Tibial artery (tissue), 4 donors: Measurements from ENCODE around the gene MACROD2.
"Not testable (repeated sequence)": the region's sequence is repeated elsewhere in the genome, so short reads cannot be mapped to it uniquely, and the experiment has no call there.

Experiments
- DNase-seq, 2 donors: peaks; one replicate each; pipeline ENCODE4 v3.0.0-alpha.2; 2019
- H3K27ac ChIP-seq, 2 donors: fragments of 200-600 bp; sonication (generic) in 1 of 2; 1 replicate in 1 of 2; 2 replicates in 1 of 2; pipeline ENCODE4 v1.5.1; 2018 to 2019; ENCODE audit warnings: mild to moderate bottlenecking in 1 of 2
- H3K27me3 ChIP-seq, 2 donors: fragments of 200-600 bp; sonication (generic) in 1 of 2; one replicate each; pipeline versions ENCODE4 v1.5.1 to v1.6.0; 2016 to 2019
- H3K36me3 ChIP-seq, 3 donors: fragments of 200-600 bp; sonication (generic) in 2 of 3; one replicate each; pipeline ENCODE4 v1.5.1; 2016 to 2019; ENCODE audit warnings: mild to moderate bottlenecking in 2 of 3
- H3K4me1 ChIP-seq, 4 donors: fragments of 200-600 bp; sonication (generic) in 2 of 4; 1 replicate in 3 of 4; 2 replicates in 1 of 4; pipeline ENCODE4 v1.5.1; 2016 to 2019
- H3K4me3 ChIP-seq, 2 donors: fragments of 200-600 bp; sonication (generic) in 1 of 2; 1 replicate in 1 of 2; 2 replicates in 1 of 2; pipeline ENCODE4 v1.5.1; 2018 to 2019; ENCODE audit warnings: mild to moderate bottlenecking in 2 of 2
- H3K9me3 ChIP-seq, 3 donors: fragments of 200-600 bp; sonication (generic) in 1 of 3; one replicate each; pipeline ENCODE4 v1.5.1; 2016 to 2019
- intact Hi-C: fragments of 100-400 bp; cut with DNase I; formaldehyde crosslinking; loops from one replicate; pipeline ENCODE4 v1.15.0; 2023; ENCODE audit warnings: low total_unique reads
- TF ChIP-seq, protein P1 (sequence below), 2 experiments: fragments of 200-600 bp in 1 of 2; fragments of 450-650 bp in 1 of 2; IDR thresholded peaks; one replicate each; pipeline ENCODE4 v1.5.1; 2017 to 2019; ENCODE audit warnings: antibody characterized with exemption in 2 of 2, mild to moderate bottlenecking in 1 of 2, moderate library complexity in 1 of 2

The MACROD2 gene

DNA sequence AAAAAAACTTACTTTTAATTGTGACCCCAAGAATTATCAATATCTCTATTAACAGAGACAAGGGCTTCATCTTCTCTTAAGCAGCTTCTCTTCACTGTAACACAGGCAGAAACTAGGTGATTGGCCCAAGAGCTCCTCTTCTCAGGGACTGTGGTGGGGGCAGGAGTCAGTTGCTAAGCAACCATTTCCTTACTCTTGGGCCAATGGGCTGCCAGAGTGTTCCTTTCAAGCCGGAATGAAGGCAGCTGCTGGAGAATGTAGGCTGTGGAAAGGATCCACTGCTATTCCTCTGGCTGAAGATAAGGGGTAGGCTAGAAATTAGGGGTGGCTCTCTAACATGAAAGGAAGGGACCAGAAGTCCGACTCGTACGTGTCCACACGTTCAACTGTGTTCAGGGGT, 4.9 kb upstream of the MACROD2 start, which contains the start of gene SEL1L2:
Gene SEL1L2 (minus strand): TSS at position 150 of the 400 bp plus-strand sequence. CDS start 80 bp downstream, at position 70.
- no peaks in the 10 kb centered on the region for H3K36me3 ChIP-seq
- no peak within 1 kb of the TSS for H3K4me3 ChIP-seq
- H3K27me3 ChIP-seq: no peaks in the 10 kb centered on the region
- intact Hi-C loops: no loop called here
- H3K4me1 ChIP-seq: no peaks in the 10 kb centered on the region
- TF ChIP-seq, protein P1, sequence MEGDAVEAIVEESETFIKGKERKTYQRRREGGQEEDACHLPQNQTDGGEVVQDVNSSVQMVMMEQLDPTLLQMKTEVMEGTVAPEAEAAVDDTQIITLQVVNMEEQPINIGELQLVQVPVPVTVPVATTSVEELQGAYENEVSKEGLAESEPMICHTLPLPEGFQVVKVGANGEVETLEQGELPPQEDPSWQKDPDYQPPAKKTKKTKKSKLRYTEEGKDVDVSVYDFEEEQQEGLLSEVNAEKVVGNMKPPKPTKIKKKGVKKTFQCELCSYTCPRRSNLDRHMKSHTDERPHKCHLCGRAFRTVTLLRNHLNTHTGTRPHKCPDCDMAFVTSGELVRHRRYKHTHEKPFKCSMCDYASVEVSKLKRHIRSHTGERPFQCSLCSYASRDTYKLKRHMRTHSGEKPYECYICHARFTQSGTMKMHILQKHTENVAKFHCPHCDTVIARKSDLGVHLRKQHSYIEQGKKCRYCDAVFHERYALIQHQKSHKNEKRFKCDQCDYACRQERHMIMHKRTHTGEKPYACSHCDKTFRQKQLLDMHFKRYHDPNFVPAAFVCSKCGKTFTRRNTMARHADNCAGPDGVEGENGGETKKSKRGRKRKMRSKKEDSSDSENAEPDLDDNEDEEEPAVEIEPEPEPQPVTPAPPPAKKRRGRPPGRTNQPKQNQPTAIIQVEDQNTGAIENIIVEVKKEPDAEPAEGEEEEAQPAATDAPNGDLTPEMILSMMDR (IDR thresholded peaks at IDR 0.05): no peak
- H3K9me3 ChIP-seq: peaks cover 0 to 13% (median 9%) of the 10 kb centered on the region in 3 donors
- H3K27ac ChIP-seq: no peak within 1 kb of the TSS
- DNase-seq: no peak

DNA sequence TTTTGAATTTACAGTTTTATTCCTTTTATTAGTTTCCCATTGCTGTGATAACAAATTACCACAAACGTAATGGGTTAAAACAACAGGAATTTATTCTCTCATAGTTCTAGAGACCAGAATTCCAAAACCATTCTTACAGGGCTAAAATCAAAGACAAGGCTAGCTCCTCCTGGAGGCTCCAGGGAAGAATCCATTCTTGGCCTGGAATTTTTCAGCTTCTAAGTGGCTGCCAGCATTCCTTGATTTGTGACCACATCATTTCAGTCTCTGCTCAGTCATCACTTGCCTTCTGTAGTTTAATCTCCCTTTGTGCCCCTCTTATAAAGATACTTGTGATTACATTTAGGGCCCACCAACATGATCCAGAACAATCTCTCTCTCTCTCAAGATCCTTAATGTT, 4.0 kb upstream of the MACROD2 start:
- intact Hi-C loops: no loop called here
- TF ChIP-seq, protein P1 (IDR thresholded peaks at IDR 0.05): no peak
- Histone ChIP-seq H3K4me1 (peaks cover 0 to under 1% (median under 1%) of the 10 kb centered on the region in 4 donors), H3K27me3 (no peaks in the 10 kb centered on the region), H3K4me3 (no peak overlapping the region), H3K36me3 (no peaks in the 10 kb centered on the region), H3K9me3 (peaks cover 0 to 13% (median 9%) of the 10 kb centered on the region in 3 donors), H3K27ac (no peak overlapping the region)
- DNase-seq: no peak

DNA sequence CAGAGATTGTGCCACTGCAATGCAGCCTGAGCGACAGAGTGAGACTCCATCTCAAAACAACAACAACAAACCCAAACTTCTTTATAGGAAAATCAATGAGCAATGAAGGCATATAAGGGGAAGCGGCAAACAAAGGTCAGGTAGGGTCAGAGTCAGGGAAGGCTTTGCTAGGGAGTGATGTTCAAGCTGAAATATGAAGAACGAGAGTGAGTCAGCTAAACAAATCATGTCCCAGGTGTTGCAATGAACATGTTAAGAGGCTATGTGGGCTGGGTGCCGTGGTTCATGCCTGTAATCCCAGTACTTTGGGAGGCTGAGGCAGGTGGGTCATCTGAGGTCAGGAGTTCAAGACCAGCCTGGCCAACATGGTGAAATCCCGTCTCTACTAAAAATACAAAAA, 3.4 kb upstream of the MACROD2 start:
- H3K36me3 ChIP-seq, DNase-seq, H3K4me3 ChIP-seq, H3K4me1 ChIP-seq, H3K27me3 ChIP-seq, intact Hi-C loops, H3K27ac ChIP-seq: not testable (repeated sequence)
- H3K9me3 ChIP-seq: peaks cover 0 to 13% (median 9%) of the 10 kb centered on the region in 3 donors

DNA sequence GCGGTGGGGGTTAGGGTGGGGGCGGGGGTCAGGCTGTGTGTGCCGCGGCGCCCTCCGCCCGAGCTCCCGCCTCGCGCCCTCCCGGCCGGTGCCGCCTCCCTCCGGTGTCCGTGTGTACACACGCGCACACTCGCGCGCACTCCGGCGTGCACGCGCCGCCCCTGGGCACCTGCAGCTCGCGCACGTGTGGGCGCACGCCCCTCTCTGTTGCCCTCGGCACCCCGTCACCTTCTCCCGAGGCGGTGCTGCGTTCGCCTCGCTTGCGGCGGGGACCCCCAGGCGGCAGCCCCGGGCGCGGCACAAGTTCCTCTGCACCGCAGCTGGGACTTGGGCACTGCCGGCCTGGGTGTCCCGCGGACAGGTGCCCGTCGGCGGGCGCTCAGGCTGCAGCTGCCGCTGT, 525 bp downstream of the MACROD2 start:
- no peaks in the 10 kb centered on the region for H3K27me3 ChIP-seq
- peak overlapping the region; percentile 91 to 96 for H3K4me3 ChIP-seq
- peak overlapping the region; percentile 69 to 78 for H3K27ac ChIP-seq
- peaks cover 0 to 13% (median 9%) of the 10 kb centered on the region in 3 donors for H3K9me3 ChIP-seq
- intact Hi-C loops: no loop called here
- H3K36me3 ChIP-seq: no peaks in the 10 kb centered on the region
- DNase-seq: peak in 1 of 2 donors; percentile 68
- H3K4me1 ChIP-seq: peaks cover 0 to 10% (median 5%) of the 10 kb centered on the region in 4 donors
- TF ChIP-seq, protein P1 (IDR thresholded peaks at IDR 0.05): no peak

DNA sequence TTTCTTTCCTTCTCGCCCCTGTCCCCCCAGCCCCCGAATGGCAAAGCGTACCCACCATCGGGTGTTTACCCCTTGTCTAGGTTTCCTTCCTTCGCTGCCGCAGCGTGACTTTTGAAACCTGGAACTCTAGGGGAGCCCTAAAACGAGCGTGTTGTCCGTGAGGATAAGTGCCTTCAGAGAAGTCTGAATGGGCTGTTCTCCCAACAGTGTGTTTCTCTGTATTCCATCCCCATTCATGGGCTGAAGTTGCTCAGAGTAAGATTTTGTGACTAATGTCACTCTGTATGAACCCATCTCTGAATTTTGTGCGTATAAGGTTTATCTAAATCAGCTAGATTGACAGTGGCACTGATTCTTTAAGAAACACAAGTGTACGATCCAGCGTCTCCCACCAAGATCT, 949 bp downstream of the MACROD2 start:
- peak overlapping the region; percentile 69 to 78 for H3K27ac ChIP-seq
- intact Hi-C loops: no loop called here

DNA sequence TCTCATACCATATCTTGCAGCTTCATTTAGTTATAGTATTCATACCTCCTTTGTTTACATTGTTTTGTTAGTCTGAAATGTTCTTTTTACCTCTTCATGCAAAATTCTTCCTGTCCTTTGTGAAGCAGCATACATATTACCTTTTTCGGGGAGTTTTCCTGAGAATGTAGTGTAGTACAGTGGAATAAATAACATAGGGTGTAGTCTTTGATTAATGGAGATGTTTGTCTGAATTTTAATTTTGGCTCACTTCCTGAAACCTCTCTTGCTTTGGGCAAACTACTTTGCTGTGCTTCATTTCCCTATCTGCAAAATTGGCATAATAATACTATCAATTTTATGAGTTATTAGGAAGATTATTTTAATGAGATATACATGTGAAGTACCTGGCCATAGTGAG, 5.6 kb downstream of the MACROD2 start:
- TF ChIP-seq, protein P1 (IDR thresholded peaks at IDR 0.05): no peak
- Histone ChIP-seq H3K36me3 (peaks cover 0 to 8% (median 0%) of the 10 kb centered on the region in 3 donors), H3K4me1 (peaks cover 0 to 10% (median 5%) of the 10 kb centered on the region in 4 donors), H3K27ac (no peak overlapping the region), H3K27me3 (no peaks in the 10 kb centered on the region), H3K4me3 (no peak overlapping the region), H3K9me3 (no peaks in the 10 kb centered on the region)
- no peak for DNase-seq
- intact Hi-C loops: no loop called here

More for the DNA sequence above, 949 bp downstream of the MACROD2 start:
- Histone ChIP-seq H3K4me1 (peaks cover 0 to 10% (median 5%) of the 10 kb centered on the region in 4 donors), H3K4me3 (peak overlapping the region; percentile 91 to 96), H3K36me3 (no peaks in the 10 kb centered on the region), H3K9me3 (peaks cover 0 to 13% (median 9%) of the 10 kb centered on the region in 3 donors), H3K27me3 (no peaks in the 10 kb centered on the region)
- DNase-seq: no peak
- TF ChIP-seq, protein P1 (IDR thresholded peaks at IDR 0.05): no peak
